ENCODE results near the gene MICAL2. TPM values are rescaled to one million over a fixed set of nuclear protein-coding genes. Genes with fewer than 3 reads are reported as not detected.

The MICAL2 gene
- total RNA-seq, 2 experiments from 2014 or later: not detected

GRCh38 chr11:12246989-12247388 is 136.6 kb downstream of the MICAL2 start:
- no peak for DNase-seq (ENCODE audit: low spot score)
- ChIA-PET CTCF (ENCODE audit: unreplicated experiment) (no interaction called here), POLR2A (no interaction called here)
- BruUV-seq (replicated peaks): no TSS peak
- Histone ChIP-seq H4K20me1 (ENCODE audit: insufficient read depth, low read length) (no peaks in the 10 kb centered on the region), H3K27ac (ENCODE audit: low read depth, low read length, poor library complexity, severe bottlenecking) (no peak overlapping the region), H3K9me3 (ENCODE audit: low read length) (no peaks in the 10 kb centered on the region), H3K4me2 (ENCODE audit: low read length) (no peak overlapping the region), H3K4me1 (ENCODE audit: insufficient read depth, low read length, poor library complexity, severe bottlenecking) (no peaks in the 10 kb centered on the region), H3K36me3 (ENCODE audit: insufficient read depth, low read length) (no peaks in the 10 kb centered on the region), H3K4me3 (ENCODE audit: low read depth, low read length, poor library complexity, severe bottlenecking) (no peak overlapping the region), H3K79me2 (ENCODE audit: insufficient read depth, low read depth, low read length) (no peaks in the 10 kb centered on the region), H3K9me2 (ENCODE audit: insufficient read depth, low read length) (no peaks in the 10 kb centered on the region), H2AFZ (ENCODE audit: low read length) (no peak overlapping the region)
- intact Hi-C loops (cut with micrococcal nuclease; ENCODE audit: unreplicated experiment): no loop called here
- TF ChIP-seq EZH2phosphoT487 (IDR thresholded peaks at IDR 0.05; ENCODE audit: borderline replicate concordance, low read depth, low read length): no peak
- TF ChIP-seq, protein P1, sequence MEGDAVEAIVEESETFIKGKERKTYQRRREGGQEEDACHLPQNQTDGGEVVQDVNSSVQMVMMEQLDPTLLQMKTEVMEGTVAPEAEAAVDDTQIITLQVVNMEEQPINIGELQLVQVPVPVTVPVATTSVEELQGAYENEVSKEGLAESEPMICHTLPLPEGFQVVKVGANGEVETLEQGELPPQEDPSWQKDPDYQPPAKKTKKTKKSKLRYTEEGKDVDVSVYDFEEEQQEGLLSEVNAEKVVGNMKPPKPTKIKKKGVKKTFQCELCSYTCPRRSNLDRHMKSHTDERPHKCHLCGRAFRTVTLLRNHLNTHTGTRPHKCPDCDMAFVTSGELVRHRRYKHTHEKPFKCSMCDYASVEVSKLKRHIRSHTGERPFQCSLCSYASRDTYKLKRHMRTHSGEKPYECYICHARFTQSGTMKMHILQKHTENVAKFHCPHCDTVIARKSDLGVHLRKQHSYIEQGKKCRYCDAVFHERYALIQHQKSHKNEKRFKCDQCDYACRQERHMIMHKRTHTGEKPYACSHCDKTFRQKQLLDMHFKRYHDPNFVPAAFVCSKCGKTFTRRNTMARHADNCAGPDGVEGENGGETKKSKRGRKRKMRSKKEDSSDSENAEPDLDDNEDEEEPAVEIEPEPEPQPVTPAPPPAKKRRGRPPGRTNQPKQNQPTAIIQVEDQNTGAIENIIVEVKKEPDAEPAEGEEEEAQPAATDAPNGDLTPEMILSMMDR (conservative IDR thresholded peaks at IDR 0.05; ENCODE audit: low read length): no peak

- no peaks in the 10 kb centered on the region for H3K9me3 ChIP-seq (ENCODE audit: low read length)
- no peak overlapping the region for H3K4me2 ChIP-seq (ENCODE audit: low read length)
- TF ChIP-seq EZH2phosphoT487 (IDR thresholded peaks at IDR 0.05; ENCODE audit: borderline replicate concordance, low read depth, low read length): no peak
- TF ChIP-seq, protein P1 (conservative IDR thresholded peaks at IDR 0.05; ENCODE audit: low read length): no peak
- DNase-seq (ENCODE audit: low spot score): no peak
- BruUV-seq (replicated peaks): no TSS peak
- ChIA-PET CTCF (ENCODE audit: unreplicated experiment) (no interaction called here), POLR2A (no interaction called here)
- no peak overlapping the region for H3K27ac ChIP-seq (ENCODE audit: low read depth, low read length, poor library complexity, severe bottlenecking)
- H3K9me2 ChIP-seq (ENCODE audit: insufficient read depth, low read length): no peaks in the 10 kb centered on the region
- no peak overlapping the region for H2AFZ ChIP-seq (ENCODE audit: low read length)
- no peaks in the 10 kb centered on the region for H4K20me1 ChIP-seq (ENCODE audit: insufficient read depth, low read length)
- H3K4me1 ChIP-seq (ENCODE audit: insufficient read depth, low read length, poor library complexity, severe bottlenecking): no peaks in the 10 kb centered on the region
- H3K79me2 ChIP-seq (ENCODE audit: insufficient read depth, low read depth, low read length): no peaks in the 10 kb centered on the region
- no peaks in the 10 kb centered on the region for H3K36me3 ChIP-seq (ENCODE audit: insufficient read depth, low read length)
- no peak overlapping the region for H3K4me3 ChIP-seq (ENCODE audit: low read depth, low read length, poor library complexity, severe bottlenecking)
- intact Hi-C loops (cut with micrococcal nuclease; ENCODE audit: unreplicated experiment): no loop called here
Observed at GRCh38 chr11:12247543-12248254, 137.3 kb downstream of the MICAL2 start.

DNA sequence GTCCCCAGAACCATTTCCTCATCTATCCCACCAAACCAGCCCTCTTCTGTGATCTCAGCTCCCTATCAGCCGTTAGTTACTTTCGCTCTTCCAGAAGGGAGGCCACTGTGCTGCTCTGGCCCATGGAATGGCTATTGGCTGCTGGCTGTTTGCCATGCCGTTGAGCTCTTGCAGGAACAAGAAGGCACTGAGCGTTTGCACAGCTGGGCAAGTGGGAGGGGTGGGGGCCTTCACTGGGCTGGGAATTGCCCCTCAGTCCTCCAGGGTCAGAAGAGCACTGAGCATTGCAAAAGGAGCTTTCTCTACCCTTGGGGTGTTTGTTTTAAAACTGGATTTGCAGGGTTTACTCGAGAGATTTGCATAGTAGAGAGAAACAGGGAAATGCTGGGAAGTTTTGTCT is 137.9 kb downstream of the MICAL2 start:
- Histone ChIP-seq H4K20me1 (ENCODE audit: insufficient read depth, low read length) (no peaks in the 10 kb centered on the region), H3K9me2 (ENCODE audit: insufficient read depth, low read length) (no peaks in the 10 kb centered on the region), H3K9me3 (ENCODE audit: low read length) (no peaks in the 10 kb centered on the region), H3K36me3 (ENCODE audit: insufficient read depth, low read length) (no peaks in the 10 kb centered on the region), H3K4me2 (ENCODE audit: low read length) (no peak overlapping the region), H3K27ac (ENCODE audit: low read depth, low read length, poor library complexity, severe bottlenecking) (no peak overlapping the region), H3K4me1 (ENCODE audit: insufficient read depth, low read length, poor library complexity, severe bottlenecking) (no peaks in the 10 kb centered on the region), H2AFZ (ENCODE audit: low read length) (no peak overlapping the region), H3K4me3 (ENCODE audit: low read depth, low read length, poor library complexity, severe bottlenecking) (no peak overlapping the region), H3K79me2 (ENCODE audit: insufficient read depth, low read depth, low read length) (no peaks in the 10 kb centered on the region)
- POLR2A ChIA-PET: no interaction called here
- CTCF ChIA-PET (ENCODE audit: unreplicated experiment): interaction anchor here (1.0 kb wide), 1 partner anchor 15 kb away, joined by 3 read pairs; no protein-coding TSS in a partner anchor
- no TSS peak for BruUV-seq (replicated peaks)
- TF ChIP-seq EZH2phosphoT487 (IDR thresholded peaks at IDR 0.05; ENCODE audit: borderline replicate concordance, low read depth, low read length): no peak
- TF ChIP-seq, protein P1 (conservative IDR thresholded peaks at IDR 0.05; ENCODE audit: low read length): no peak
- intact Hi-C loops (cut with micrococcal nuclease; ENCODE audit: unreplicated experiment): no loop called here
- no peak for DNase-seq (ENCODE audit: low spot score)

Data from OCI-LY7 (cell line).